GM19351 (cell line): ENCODE results near the gene ENGASE.
"Not testable (repeated sequence)": the region's sequence is repeated elsewhere in the genome, so short reads cannot be mapped to it uniquely, and the experiment has no call there.

Source experiments
- ATAC-seq: cut with Tn5 transposase; IDR thresholded peaks from one replicate; pipeline ENCODE4 v1.9.1; 2021; ENCODE audit warnings: mild to moderate bottlenecking, moderate library complexity; ENCODE audit not compliant: unreplicated experiment

Gene ENGASE

DNA sequence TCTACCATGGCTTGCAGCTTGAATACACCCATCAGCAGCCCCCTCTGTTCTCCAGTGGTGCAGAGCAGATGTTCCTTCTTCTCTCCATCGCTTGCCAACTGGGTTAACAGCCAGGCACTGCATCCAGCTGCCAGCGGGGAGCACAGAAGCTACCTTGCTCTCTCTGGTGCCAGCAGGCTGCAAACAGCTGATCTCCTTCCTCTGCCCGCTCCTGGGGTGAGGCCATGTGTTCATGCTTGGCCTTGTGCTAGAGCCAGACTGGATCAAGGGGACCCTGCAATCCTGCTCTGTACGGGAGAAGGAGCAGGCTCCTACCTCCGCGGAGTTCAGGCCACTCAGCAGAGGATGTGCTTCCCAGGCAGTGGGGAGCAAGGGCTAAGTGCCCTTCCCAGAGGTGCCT is 24.1 kb upstream of the ENGASE start:
- ATAC-seq: no peak

DNA sequence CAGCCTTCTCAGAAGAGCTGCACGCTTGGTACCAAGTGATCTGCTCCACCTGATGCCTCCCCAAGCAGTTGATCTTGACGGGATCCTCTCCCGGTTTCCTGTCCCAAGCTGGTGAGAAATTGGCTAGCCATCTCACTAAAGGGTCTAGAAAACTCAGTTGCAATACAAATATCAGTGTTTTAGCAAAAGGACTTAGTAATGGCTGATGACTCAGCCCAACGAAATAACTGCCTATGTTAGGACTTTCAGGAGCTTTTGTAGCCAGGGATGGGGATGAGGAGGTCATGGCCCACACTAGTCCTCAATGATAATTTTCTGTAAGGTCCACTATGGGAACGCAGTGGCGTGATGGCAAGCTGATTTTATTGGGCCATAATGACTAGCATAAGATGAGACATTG is 23.3 kb upstream of the ENGASE start:
- ATAC-seq: no peak

DNA sequence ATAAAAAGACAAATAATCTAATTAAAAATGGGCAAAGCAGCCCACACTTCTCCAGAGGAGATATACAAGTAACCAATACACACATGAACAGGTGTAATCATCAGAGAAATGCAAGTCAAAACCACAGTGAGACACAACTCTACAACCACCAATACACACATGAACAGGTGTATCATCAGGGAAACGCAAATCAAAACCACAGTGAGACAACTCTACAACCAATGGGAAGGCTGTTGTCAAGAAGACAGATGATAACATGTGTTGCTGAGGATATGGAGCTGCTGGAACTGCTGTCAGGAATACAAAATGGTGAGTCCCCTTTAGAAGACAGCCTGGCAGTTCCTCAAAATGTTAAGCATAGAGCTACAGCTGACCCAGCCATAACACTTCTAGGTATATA is 22.5 kb upstream of the ENGASE start:
- no peak for ATAC-seq

DNA sequence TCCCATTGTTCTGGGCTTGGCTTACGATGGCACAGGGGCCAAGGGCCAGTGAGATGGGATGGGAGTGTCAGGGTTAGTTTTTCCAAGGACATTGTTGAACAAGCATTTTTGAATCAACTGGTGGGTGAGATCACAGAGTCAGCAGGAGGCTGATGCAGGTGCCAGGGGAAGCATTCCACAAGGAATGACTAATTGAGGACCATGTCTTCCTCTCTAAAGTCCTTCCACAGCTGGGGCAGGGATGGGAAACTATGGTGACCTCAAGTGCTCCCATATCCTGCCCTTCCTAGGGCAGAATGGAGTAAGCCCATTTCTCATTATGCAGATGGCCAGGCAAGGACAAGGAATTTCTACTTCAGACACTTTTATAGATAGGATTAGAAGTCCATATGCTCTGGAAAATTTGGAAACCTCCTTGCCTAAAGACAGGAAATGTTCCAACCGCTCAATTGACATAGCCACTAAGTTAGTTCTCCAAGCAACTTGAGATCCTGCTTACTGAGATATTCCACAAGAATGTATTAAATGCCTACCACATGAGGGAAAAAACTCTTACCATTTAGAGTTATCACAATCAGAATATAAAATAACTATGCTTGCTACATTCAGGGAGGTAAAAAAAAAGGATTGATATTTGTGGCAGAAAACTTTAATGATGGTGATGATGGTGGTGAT is 21.2 kb upstream of the ENGASE start:
- no peak for ATAC-seq

DNA sequence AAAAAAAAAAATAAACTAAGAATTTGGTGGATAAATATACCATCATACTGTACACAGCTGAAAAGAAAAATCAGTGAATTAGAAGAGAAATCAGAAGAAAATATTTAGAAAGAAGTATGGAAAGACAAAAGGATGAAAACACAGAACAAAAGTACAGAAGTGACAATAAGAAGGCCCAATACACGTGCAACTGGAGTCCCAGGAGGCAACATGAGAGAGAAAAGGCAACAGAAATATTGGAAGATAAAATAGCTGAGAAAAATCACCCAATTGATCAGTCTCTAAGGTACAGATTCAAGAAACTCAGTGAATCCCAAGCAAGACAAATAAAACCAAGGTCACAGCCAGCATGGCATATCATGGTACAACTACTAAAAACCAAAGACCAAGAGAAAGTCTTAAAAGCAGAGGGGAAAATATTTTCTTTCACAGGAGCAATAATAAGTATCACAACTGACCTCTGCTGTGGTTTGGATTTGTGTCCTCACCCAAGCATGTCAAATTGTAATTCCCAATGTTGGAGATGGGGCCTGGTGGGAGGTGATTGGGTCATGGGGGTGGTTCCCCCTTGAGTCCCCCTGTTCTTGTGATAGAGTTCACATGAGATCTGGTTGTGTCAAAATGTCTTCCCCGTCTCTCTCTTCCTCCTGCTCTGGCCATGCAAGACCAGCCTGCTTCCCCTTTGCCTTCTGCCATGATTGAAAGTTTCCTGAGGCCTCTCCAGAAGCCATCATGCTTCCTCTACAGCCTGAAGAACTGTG is 20.2 kb upstream of the ENGASE start:
- no peak for ATAC-seq

DNA sequence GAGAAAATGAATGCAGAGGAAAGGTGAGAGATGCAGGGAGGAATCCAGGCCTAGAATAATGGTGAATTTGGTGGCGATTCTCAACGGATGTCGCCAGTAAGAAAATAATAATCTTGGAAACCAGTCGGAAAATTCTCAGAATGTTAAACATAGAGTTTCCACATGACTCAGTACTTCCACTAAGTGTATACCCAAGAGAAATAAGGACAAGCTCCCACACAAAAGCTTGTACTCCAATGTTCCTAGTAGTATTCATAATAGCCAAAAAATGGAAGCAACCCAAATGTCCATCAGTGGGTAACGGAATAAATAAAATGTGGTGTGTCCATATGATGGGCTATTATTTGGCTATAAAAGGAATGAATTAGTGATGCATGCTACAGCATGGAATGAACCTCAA is 19.4 kb upstream of the ENGASE start:
- ATAC-seq: no peak

DNA sequence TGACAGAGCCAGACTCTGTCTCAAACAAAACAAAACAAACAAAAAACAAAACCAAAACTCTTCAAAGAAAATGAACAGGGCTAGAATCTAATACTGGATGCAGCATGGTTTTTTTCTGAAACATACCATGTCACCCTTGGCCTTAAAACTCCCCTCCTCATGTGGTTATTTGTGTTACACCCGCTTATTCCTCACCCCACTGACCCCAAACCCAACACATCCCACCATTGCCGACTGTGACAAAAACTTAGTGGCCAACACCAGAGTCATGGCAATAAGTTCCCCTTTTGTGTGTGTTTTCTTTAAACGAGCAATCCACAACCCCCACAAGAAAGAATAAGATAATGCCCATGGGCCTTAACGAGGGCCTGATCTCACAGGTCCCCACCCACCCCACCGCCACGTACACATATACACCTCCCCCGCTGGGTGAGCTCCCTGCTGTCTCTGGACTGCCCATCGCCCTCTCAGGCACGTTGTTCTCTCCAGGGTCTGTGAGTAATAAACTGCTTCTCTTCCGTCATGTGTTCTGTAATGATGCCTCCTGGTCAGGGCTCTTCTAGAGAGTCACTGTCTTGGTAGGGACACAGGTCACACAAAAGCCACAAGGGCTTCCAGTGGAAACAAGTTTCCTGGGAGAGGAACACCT is 16.8 kb upstream of the ENGASE start:
- ATAC-seq: no peak

DNA sequence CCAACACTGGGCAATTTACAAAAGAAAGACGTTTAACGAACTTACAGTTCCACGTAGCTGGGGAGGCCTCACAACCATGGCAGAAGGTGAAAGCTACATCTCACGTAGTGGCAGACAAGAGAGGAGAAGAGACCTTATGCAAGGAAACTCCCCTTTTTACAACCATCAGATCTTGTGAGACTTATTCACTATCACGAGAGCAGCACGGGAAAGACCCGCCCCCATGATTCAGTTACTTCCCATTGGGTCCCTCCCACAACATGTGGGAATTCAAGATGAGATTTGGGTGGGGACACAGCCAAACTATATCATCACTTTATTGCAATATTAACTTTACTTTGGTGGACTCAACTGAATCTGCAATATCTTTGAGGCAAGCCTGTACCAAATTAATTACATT is 11.9 kb upstream of the ENGASE start:
- ATAC-seq: no peak

DNA sequence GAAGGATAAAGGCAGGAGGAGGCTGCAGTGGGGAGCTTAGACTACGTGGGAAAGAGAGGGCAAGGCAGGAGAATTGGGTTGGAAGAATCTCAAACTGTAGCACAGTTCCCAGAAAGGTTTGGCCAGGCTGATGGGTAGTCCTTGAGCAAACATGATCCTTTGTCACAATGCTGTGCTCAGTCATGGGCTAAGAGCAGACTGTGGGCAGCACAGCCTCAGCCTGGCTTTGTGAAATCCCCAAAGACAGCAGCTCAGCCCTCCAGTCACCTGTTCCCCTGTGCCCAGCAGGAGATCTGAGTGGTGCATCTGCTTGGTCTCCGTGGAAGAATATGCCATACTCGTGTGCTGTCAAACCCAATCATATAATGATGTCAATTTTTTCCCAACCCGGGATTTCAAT is 10.6 kb upstream of the ENGASE start:
- ATAC-seq: no peak

DNA sequence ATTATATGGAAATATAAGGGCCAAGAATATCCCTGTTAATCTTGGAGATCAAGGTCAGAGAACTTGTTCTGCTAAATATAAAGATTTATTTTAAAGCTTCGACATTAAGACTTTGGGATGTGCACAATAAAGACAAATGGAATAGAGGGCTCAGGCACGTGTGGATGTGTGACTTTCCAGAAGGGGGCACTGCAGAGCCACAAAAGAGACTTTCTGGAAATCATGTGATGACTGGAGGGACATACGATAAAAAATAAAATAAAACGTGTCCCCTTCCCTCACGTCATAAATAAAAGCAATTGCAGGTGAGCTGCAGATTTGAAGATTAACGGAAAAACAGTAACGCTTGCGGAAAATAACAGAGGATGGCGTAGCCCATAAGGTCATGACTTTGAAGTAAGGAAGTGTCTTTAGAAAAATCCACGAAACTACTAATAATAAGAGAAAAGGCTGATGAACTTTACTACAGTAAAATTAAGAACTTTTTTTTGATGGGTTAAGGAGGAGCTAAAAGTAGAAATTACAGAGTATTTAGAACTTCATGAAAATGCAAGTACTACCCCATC is 9.4 kb upstream of the ENGASE start:
- ATAC-seq: no peak

DNA sequence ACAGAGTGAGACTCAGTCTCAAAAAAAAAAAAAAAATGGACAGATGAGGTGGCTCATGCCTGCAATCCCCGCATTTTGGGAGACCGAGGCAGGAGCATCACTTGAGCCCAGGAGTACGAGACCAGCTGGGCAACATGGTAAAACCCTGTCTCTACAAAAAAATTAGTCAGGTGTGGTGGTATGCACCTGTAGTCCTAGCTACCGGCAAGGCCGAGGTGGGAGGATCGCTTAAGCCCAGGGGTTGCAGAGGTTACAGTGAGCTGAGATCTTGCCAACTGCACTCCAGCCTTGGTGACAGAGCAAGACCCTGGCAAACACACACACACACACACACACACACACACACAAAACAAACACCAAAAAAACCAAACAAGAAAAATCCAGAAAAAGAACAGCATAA is 7.7 kb upstream of the ENGASE start:
- no peak for ATAC-seq

DNA sequence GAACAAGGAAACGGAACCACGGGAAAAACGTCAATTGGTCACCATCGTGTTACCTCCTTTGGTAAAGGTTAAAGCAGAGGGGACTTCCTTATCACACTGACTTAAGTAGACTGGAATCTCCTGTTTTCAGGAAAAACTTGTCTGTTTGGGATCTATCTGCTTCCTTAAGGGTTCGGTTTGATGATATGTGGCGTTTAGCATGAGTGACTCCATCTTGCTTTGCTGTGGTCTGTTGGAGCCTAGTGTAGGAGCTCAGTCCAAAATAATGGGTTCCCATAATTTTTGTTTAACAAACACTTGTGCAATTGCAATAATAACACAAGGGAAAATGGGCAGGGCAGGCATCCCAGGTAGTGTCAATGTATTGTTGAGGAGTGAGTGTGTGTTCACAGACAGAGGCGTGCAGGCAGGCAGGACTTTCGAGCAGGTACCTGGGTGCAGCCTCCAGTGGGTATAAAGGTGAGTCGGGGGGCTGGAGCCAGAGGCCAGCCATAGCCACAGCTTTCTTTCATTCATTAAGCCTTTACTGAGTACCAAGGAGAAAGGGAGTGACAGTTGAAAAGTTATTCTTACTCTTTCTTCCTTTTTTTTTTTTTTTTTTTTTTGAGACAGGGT is 4.3 kb upstream of the ENGASE start:
- no peak for ATAC-seq

DNA sequence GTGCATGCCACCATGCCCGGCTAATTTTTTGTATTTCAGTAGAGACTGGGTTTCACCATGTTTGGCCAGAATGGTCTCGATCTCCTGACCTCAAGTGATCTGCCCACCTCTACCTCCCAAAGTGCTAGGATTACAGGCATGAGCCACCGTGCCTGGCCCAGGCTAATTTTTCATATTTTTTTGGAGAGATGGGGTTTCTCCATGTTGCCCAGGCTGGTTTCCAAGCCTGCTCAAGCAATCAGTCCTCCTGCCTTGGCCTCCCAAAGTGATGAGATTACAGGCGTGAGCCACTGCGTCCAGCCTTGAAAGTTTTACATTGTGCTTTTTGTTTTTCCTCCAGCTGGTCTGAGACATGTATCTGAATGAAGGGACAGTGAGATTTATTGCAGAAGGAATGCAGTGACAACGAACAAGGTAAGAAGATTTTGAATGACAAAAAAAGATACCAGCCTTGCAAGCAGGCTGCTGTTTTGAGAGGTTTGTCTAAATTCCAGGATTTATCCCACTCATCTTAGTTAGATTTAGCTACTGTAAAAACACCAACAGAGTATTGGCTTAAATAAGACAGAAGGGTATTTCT is 3.4 kb upstream of the ENGASE start:
- ATAC-seq: no peak

DNA sequence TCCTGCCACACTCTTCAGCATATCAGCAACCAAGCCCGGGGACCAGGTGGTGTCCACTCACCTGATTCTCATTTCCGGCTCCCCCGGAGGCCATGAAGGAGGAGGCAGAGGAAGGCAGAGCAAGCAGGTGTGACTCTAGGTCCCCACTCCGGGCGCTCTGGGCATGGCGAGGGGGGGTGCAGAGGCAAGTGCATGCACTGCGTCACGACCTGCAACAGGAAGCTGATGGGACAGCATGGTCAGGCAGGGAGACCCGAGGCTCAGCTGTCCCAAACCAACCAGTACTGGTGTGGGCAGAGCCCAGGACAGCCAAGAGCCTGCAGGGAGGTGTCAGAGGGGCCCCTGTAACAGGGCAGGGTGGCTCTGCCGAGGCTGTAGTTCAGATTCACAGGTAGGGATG is 2.1 kb upstream of the ENGASE start:
- no peak for ATAC-seq

DNA sequence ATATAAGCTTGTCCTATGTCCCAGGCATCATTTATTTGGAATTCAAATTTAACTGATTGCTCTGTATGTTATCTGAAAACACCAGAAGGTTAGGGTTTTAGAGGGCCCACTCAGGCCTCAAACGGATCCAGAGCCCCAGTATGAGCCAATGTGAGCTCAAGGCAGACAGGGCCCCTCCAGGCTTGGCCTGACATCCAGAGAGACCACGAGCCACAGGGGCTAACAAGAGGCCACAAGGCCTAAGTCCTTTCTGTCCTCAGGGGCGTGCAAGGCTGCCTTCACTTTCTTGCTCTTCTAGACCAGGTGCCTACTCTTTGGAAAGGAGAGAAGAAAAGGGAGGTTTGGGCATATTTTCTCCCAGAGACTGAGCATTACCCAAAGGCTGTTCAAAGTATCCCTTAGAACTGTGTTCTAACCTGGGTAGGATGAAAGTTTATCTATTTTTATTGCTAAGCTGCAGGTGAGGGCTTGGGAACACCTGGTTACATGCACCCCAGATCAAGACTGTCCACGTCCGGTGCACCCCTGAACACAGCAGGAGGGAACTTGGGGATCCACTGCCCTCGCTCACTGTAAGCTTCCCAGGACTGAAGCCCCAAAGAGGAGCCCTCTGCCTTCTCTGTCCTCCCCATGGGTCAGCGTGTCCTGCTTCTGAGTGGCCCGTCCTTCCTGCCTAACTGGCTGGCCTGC is 1.5 kb upstream of the ENGASE start:
- no peak for ATAC-seq

DNA sequence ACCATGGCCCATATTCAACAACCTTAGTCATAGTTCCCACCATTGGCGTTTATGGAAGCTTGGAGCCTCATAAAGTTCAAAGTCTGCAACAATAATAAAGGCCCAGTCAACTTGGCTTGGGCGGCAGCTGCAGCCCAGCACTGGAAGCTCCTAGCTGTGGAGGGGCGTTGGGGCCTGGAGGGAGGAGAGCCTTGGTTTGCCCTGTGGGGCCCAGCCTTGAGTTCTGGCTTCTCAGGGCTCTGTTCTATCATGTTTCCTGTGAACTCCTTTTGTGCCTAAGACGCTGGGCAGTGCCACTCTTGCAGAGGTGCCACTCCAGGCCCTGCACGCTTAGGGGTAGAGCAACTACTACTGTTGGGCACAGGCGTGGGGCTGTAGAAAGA is 927 bp upstream of the ENGASE start:
- ATAC-seq: no peak

DNA sequence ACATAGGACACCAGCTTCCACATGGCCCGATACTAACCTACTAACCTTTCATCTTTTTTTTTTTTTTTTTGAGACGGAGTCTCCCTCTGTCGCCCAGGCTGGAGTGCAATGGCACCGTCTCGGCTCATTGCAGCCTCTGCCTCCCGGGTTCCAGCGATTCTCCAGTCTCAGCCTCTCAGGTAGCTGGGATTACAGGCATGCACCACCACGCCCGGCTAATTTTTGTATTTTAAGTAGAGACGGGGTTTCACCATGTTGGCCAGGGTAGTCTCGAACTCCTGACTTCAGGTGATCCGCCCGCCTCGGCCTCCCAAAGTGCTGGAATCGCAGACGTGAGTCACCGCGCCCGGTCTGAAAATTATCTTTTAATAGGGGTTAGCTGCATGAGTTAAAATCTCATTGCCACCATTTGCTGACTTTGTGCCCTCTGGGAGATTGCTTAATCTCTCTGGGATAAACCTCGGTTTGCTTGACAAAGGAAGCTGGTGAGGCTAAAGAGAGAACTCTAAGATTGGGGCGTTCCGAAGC is 439 bp upstream of the ENGASE start:
- ATAC-seq: not testable (repeated sequence)

DNA sequence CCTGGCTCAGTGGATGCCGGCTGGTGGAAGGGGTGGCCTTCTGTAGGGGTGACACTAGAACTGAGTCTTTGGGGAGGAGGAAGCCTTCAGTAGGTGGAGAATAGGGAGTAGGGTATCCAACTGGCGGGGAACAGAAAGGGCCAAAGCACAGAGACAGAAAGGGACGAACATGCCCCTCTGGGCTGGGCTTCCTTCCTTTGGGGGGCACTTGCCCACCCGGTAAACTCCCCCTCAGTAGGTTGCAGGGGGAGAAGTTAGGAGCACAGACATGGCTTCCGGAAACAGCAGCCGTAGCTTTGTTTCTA is 774 bp downstream of the ENGASE start:
- peak; percentile 31 for ATAC-seq

DNA sequence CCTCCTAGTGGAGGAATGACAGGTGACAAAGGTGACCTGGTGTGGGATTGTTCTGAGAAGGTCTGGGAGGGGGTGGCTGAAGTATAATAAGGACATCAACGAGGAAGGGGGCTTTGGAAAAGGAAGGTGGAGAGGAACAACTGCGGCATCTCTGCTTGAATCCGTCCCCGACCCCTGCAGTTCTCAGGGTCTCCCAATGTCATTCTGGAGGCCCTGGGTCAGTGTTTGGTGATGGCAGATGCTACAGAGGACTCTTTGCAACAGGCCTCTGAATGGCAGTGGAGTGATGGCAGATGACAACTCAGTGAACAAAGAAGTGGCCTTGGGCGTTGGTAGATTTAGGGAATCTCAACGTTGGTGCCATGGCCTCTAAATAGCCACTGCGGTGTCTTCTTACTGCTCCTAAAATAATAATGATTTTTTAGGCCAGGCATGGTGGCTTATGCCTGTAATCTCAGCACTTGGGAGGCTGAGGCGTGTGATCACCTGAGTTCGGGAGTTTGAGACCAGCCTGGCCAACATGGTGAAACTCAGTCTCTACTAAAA is 1.3 kb downstream of the ENGASE start:
- ATAC-seq: no peak

DNA sequence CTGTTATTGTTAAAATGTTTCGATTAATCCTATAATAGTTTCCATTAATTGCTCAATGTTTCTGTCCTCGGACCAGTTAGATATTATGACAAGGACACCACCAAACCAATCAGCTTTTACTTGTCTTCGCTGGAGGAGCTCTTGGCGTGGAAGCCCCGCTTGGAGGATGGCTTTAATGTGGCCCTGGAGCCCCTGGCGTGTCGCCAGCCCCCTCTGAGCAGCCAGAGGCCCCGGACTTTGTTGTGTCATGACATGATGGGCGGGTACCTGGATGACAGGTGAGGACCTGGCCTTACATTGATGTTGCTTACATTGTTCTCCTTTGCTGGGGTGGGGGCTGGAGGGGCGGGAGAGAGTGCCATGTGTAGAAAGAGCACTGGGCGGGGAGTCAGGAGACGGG is 3.0 kb downstream of the ENGASE start:
- ATAC-seq: no peak
